HG03066 (cell line): ENCODE results near the gene AHR.
"Not testable (repeated sequence)": the region's sequence is repeated elsewhere in the genome, so short reads cannot be mapped to it uniquely, and the experiment has no call there.

Source experiments
- ATAC-seq: cut with Tn5 transposase; IDR thresholded peaks from one replicate; pipeline ENCODE4 v1.9.1; 2021; ENCODE audit warnings: low read depth; ENCODE audit not compliant: unreplicated experiment

Gene AHR

GRCh38 chr7:17336168-17336567, 37.7 kb downstream of the AHR start:
- ATAC-seq: no peak

GRCh38 chr7:17339139-17339538, 40.7 kb downstream of the AHR start:
- no peak for ATAC-seq

GRCh38 chr7:17339952-17340351, 41.5 kb downstream of the AHR start:
- ATAC-seq: no peak

- no peak for ATAC-seq
These were observed 42.2 kb downstream of the AHR start for GRCh38 chr7:17340655-17341054.

- ATAC-seq: no peak
These were observed 44.3 kb downstream of the AHR start for GRCh38 chr7:17342756-17343155.

GRCh38 chr7:17347401-17347800, 48.9 kb downstream of the AHR start:
- ATAC-seq: no peak

- ATAC-seq: not testable (repeated sequence)
These were observed 50.5 kb downstream of the AHR start for GRCh38 chr7:17348932-17349331.

- not testable (repeated sequence) for ATAC-seq
These were observed 51.9 kb downstream of the AHR start for GRCh38 chr7:17350321-17350720.

- not testable (repeated sequence) for ATAC-seq
These were observed 55.4 kb downstream of the AHR start for GRCh38 chr7:17353650-17354419.

- no peak for ATAC-seq
These were observed 56.0 kb downstream of the AHR start for GRCh38 chr7:17354473-17354872.

GRCh38 chr7:17355050-17355449, 56.6 kb downstream of the AHR start:
- ATAC-seq: no peak

- ATAC-seq: no peak
These were observed 59.5 kb downstream of the AHR start for GRCh38 chr7:17357952-17358351.

- ATAC-seq: no peak
These were observed 61.2 kb downstream of the AHR start for GRCh38 chr7:17359610-17360009.

- no peak for ATAC-seq
These were observed 64.1 kb downstream of the AHR start for GRCh38 chr7:17362439-17363105.

- ATAC-seq: no peak
These were observed 66.2 kb downstream of the AHR start for GRCh38 chr7:17364671-17365070.

GRCh38 chr7:17365775-17366174, 67.3 kb downstream of the AHR start:
- ATAC-seq: no peak

- ATAC-seq: no peak
These were observed 69.0 kb downstream of the AHR start for GRCh38 chr7:17367502-17367901.

- no peak for ATAC-seq
These were observed 70.5 kb downstream of the AHR start for GRCh38 chr7:17368856-17369524.

GRCh38 chr7:17369691-17370426, 71.4 kb downstream of the AHR start:
- ATAC-seq: no peak

GRCh38 chr7:17370901-17371585, 72.6 kb downstream of the AHR start:
- no peak for ATAC-seq
